Activated B cell treated with CpG ODN at 0.5 μM for 24 hours (primary cell): ENCODE results near the gene TMEM116. TPM values are rescaled to one million over a fixed set of nuclear protein-coding genes. Genes with fewer than 3 reads are reported as not detected.
"Not testable (repeated sequence)": the region's sequence is repeated elsewhere in the genome, so short reads cannot be mapped to it uniquely, and the experiment has no call there.

Experiments used
- ATAC-seq: fragments of 200-7000 bp; cut with Tn5 transposase; one replicate; pipeline ENCODE4 v1.10.0; 2021; ENCODE audit warnings: low read depth, mild to moderate bottlenecking, moderate library complexity
- CTCF ChIA-PET: fragments of 350-600 bp; sonication (Branson Sonifier 250); formaldehyde crosslinking; loops from one replicate; lab custom pipeline; 2021; ENCODE audit warnings: antibody characterized with exemption; lab: Charles Lee
- POLR2A ChIA-PET: fragments of 350-600 bp; sonication (Branson Sonifier 250); formaldehyde crosslinking; loops from one replicate; lab custom pipeline; 2021; ENCODE audit warnings: antibody characterized with exemption; lab: Charles Lee
- DNase-seq: peaks from one replicate; pipeline ENCODE4 v3.0.0; 2022
- H3K27ac Mint-ChIP-seq: one replicate; pipeline ENCODE4 v1.8.0; 2020; ENCODE audit warnings: mixed read lengths
- H3K27me3 Mint-ChIP-seq: one replicate; pipeline ENCODE4 v1.8.0; 2021; ENCODE audit warnings: mixed read lengths
- H3K36me3 Mint-ChIP-seq: one replicate; pipeline ENCODE4 v1.8.0; 2021; ENCODE audit warnings: low read depth, mixed read lengths
- H3K4me1 Mint-ChIP-seq: one replicate; pipeline ENCODE4 v1.8.0; 2021; ENCODE audit warnings: mixed read lengths
- H3K4me3 Mint-ChIP-seq: one replicate; pipeline ENCODE4 v1.8.0; 2020; ENCODE audit warnings: mild to moderate bottlenecking, mixed read lengths
- H3K9me3 Mint-ChIP-seq: one replicate; pipeline ENCODE4 v1.8.0; 2020; ENCODE audit warnings: mixed read lengths
- intact Hi-C: fragments of 100-400 bp; cut with micrococcal nuclease; formaldehyde crosslinking; loops from one replicate; pipeline ENCODE4 v1.15.1; 2024
- total RNA-seq: library from RNA; stranded (reverse); gene quantifications from 2 replicates; pipeline ENCODE4 v1.2.3, GENCODE V29; 2022
- TF ChIP-seq, protein P1 (sequence below): fragments of 200-600 bp; IDR thresholded peaks from one replicate; pipeline ENCODE4 v1.8.0; 2022; ENCODE audit warnings: antibody characterized with exemption, mild to moderate bottlenecking

TMEM116 gene
- total RNA-seq, 1 donor from 2014 or later, result 10.5 TPM

DNA sequence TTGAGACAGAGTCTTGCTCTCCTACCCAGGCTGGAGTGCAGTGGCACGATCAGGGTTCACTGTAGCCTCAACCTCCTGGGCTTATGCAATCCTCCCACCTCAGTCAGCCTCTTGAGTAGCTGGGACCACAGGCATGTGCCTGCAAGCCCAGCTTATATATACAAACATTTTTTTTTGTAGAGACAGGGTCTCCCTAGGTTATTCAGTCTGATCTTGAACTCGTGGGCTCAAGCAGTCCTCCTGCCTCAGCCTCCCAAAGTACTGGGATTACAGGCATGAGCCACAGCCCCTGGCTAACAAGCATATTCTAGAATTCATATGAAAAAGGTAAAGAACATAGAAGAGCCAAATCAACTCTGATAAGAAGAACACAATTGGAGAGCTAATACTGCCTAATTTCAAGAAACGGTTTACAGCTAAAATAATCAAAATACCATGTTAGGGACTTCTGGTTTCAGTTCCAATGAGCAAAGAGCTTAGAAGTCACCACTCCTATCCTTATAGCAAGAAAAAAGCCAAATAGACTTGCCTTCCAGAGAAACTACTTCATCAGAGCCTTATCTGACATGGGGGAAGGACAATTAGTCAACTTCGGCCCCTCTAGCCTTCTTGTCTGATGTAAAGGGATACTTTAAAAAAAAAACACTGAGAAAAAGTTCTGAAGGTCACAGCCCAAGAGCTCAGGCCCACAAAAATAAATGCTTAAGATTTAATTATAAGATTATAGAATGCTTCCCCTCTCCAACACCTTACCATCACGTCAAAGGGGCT lies 37.6 kb downstream of the TMEM116 start:
- TF ChIP-seq, protein P1, sequence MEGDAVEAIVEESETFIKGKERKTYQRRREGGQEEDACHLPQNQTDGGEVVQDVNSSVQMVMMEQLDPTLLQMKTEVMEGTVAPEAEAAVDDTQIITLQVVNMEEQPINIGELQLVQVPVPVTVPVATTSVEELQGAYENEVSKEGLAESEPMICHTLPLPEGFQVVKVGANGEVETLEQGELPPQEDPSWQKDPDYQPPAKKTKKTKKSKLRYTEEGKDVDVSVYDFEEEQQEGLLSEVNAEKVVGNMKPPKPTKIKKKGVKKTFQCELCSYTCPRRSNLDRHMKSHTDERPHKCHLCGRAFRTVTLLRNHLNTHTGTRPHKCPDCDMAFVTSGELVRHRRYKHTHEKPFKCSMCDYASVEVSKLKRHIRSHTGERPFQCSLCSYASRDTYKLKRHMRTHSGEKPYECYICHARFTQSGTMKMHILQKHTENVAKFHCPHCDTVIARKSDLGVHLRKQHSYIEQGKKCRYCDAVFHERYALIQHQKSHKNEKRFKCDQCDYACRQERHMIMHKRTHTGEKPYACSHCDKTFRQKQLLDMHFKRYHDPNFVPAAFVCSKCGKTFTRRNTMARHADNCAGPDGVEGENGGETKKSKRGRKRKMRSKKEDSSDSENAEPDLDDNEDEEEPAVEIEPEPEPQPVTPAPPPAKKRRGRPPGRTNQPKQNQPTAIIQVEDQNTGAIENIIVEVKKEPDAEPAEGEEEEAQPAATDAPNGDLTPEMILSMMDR, result no peak
- ChIA-PET POLR2A (no interaction called here), CTCF (no interaction called here)
- no peak overlapping the region for H3K4me3 Mint-ChIP-seq
- H3K36me3 Mint-ChIP-seq, result peaks cover 10% of the 10 kb centered on the region
- H3K9me3 Mint-ChIP-seq, result no peaks in the 10 kb centered on the region
- no peaks in the 10 kb centered on the region for H3K27me3 Mint-ChIP-seq
- no peak overlapping the region for H3K27ac Mint-ChIP-seq
- H3K4me1 Mint-ChIP-seq, result no peaks in the 10 kb centered on the region
- no peak for DNase-seq
- intact Hi-C loops, result no loop called here
- ATAC-seq, result no peak

- CTCF ChIA-PET, result no interaction called here
- intact Hi-C loops, result no loop called here
- ATAC-seq, result no peak
- H3K4me3 Mint-ChIP-seq, result no peak overlapping the region
- DNase-seq, result no peak
- no peaks in the 10 kb centered on the region for H3K9me3 Mint-ChIP-seq
- peaks cover 6% of the 10 kb centered on the region for H3K36me3 Mint-ChIP-seq
- POLR2A ChIA-PET, result no interaction called here
- H3K4me1 Mint-ChIP-seq, result no peaks in the 10 kb centered on the region
- H3K27me3 Mint-ChIP-seq, result no peaks in the 10 kb centered on the region
- TF ChIP-seq, protein P1, result no peak
- no peak overlapping the region for H3K27ac Mint-ChIP-seq
These were observed 41.2 kb downstream of the TMEM116 start for GRCh38 chr12:111971800-111972199.

DNA sequence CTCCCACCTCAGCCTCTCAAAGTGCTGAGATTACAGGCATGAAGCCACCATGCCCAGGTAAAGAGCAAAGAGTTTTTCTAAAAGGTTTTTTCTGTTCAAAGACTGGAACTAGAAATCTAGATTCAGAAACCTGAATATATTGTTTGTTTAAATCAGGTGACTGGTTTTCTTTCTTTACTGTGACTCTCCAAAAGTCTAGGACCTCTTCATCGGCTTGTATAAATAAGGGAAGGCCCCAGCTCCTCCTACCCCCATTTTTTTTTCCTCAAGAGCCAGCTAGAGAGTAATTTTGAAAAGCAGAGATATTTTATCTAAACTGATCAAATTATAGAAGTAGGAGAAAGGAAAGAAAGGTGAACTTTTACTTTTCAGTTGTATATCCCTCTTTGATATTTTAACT lies 48.0 kb downstream of the TMEM116 start:
- ATAC-seq, result no peak
- no peak overlapping the region for H3K27ac Mint-ChIP-seq
- no peaks in the 10 kb centered on the region for H3K27me3 Mint-ChIP-seq
- no peak overlapping the region for H3K4me3 Mint-ChIP-seq
- H3K4me1 Mint-ChIP-seq, result no peaks in the 10 kb centered on the region
- DNase-seq, result no peak
- H3K36me3 Mint-ChIP-seq, result peaks cover 20% of the 10 kb centered on the region
- TF ChIP-seq, protein P1, result no peak
- CTCF ChIA-PET, result no interaction called here
- H3K9me3 Mint-ChIP-seq, result peaks cover 10% of the 10 kb centered on the region
- POLR2A ChIA-PET, result no interaction called here
- intact Hi-C loops, result no loop called here

- CTCF ChIA-PET, DNase-seq, H3K4me1 Mint-ChIP-seq, POLR2A ChIA-PET, H3K27ac Mint-ChIP-seq, intact Hi-C loops, H3K4me3 Mint-ChIP-seq, ATAC-seq, H3K27me3 Mint-ChIP-seq: not testable (repeated sequence)
- H3K36me3 Mint-ChIP-seq, result peaks cover 28% of the 10 kb centered on the region
- peaks cover 16% of the 10 kb centered on the region for H3K9me3 Mint-ChIP-seq
These were observed 53.4 kb downstream of the TMEM116 start for GRCh38 chr12:111959518-111959917.

DNA sequence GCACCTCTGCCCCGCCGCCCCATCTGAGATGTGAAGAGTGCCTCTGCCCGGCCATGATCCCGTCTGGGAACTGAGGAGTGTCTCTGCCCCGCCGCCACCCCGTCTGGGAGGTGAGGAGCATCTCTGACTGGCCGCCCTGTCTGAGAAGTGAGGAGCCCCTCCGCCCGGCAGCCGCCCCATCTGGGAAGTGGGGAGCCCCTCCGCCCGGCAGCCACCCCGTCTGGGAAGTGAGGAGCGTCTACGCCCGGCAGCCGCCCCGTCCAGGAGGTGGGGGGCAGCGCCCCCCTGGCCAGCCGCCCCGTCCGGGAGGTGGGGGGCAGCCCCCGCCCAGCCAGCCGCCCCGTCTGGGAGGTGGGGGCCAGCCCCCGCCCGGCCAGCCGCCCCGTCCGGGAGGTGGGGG lies 55.7 kb downstream of the TMEM116 start:
- Mint-ChIP-seq H3K9me3 (peaks cover 14% of the 10 kb centered on the region), H3K36me3 (peaks cover 19% of the 10 kb centered on the region)
- intact Hi-C loops, CTCF ChIA-PET, H3K4me3 Mint-ChIP-seq, ATAC-seq, DNase-seq, H3K27ac Mint-ChIP-seq, POLR2A ChIA-PET, H3K4me1 Mint-ChIP-seq, H3K27me3 Mint-ChIP-seq: not testable (repeated sequence)

GRCh38 chr12:111954969-111955368 lies 58.0 kb downstream of the TMEM116 start:
- DNase-seq (no peak), ATAC-seq (no peak)
- intact Hi-C loops, result no loop called here
- Mint-ChIP-seq H3K27me3 (no peaks in the 10 kb centered on the region), H3K9me3 (peaks cover 11% of the 10 kb centered on the region), H3K36me3 (peaks cover 14% of the 10 kb centered on the region), H3K4me1 (peaks cover 10% of the 10 kb centered on the region), H3K27ac (no peak overlapping the region), H3K4me3 (no peak overlapping the region)
- CTCF ChIA-PET, result no interaction called here
- TF ChIP-seq, protein P1, result no peak
- POLR2A ChIA-PET, result no interaction called here
